Mononuclear cell (primary cell): ENCODE results near the gene SMPD4. TPM values are rescaled to one million over a fixed set of nuclear protein-coding genes. Genes with fewer than 3 reads are reported as not detected.
"Not testable (repeated sequence)": the region's sequence is repeated elsewhere in the genome, so short reads cannot be mapped to it uniquely, and the experiment has no call there.

Experiments used
- H3K27me3 ChIP-seq: 2 replicates; pipeline ENCODE4 v1.6.0; 2011; ENCODE audit warnings: low read length, control low read depth; ENCODE audit not compliant: insufficient read depth
- H3K4me1 ChIP-seq: 2 replicates; pipeline ENCODE4 v1.5.1; 2011; ENCODE audit warnings: mild to moderate bottlenecking, low read length, control low read depth; ENCODE audit not compliant: insufficient read depth
- H3K4me3 ChIP-seq: 2 replicates; pipeline ENCODE4 v1.5.1; 2011; ENCODE audit warnings: mild to moderate bottlenecking, low read length, moderate library complexity
- H3K9me3 ChIP-seq: 2 replicates; pipeline ENCODE4 v1.5.1; 2011; ENCODE audit warnings: low read depth, mild to moderate bottlenecking, control low read depth, low read length
- total RNA-seq: library from RNA; depleted of rRNA; stranded (reverse); fragments of >200 nt; gene quantifications from one replicate; pipeline ENCODE4 v1.2.3, GENCODE V29; 2012

The SMPD4 gene
- total RNA-seq, 1 donor: 34.6 TPM

- Histone ChIP-seq H3K4me3 (no peak overlapping the region), H3K4me1 (peaks cover 9% of the 10 kb centered on the region), H3K27me3 (no peaks in the 10 kb centered on the region), H3K9me3 (no peaks in the 10 kb centered on the region)
Observed at GRCh38 chr2:130154773-130155765, 26.3 kb downstream of the SMPD4 start.

- H3K9me3 ChIP-seq, H3K4me3 ChIP-seq, H3K27me3 ChIP-seq, H3K4me1 ChIP-seq: not testable (repeated sequence)
Observed at GRCh38 chr2:130154423-130154770, 27.0 kb downstream of the SMPD4 start.

GRCh38 chr2:130153721-130154422, 27.5 kb downstream of the SMPD4 start:
- H3K4me1 ChIP-seq, H3K4me3 ChIP-seq, H3K9me3 ChIP-seq, H3K27me3 ChIP-seq: not testable (repeated sequence)

- H3K27me3 ChIP-seq: no peaks in the 10 kb centered on the region
- no peaks in the 10 kb centered on the region for H3K4me1 ChIP-seq
- no peaks in the 10 kb centered on the region for H3K9me3 ChIP-seq
- H3K4me3 ChIP-seq: no peak overlapping the region
Observed at GRCh38 chr2:130152816-130153595, 28.4 kb downstream of the SMPD4 start.

- not testable (repeated sequence) for H3K4me3 ChIP-seq, H3K9me3 ChIP-seq, H3K4me1 ChIP-seq, H3K27me3 ChIP-seq
Observed at GRCh38 chr2:130152136-130152815, 29.1 kb downstream of the SMPD4 start.

- H3K9me3 ChIP-seq, H3K27me3 ChIP-seq, H3K4me3 ChIP-seq, H3K4me1 ChIP-seq: not testable (repeated sequence)
Observed at GRCh38 chr2:130151145-130151512, 30.3 kb downstream of the SMPD4 start.

GRCh38 chr2:130150181-130151144, 30.9 kb downstream of the SMPD4 start:
- Histone ChIP-seq H3K27me3 (peaks cover 3% of the 10 kb centered on the region), H3K9me3 (no peaks in the 10 kb centered on the region), H3K4me3 (no peak overlapping the region), H3K4me1 (no peaks in the 10 kb centered on the region)

- H3K9me3 ChIP-seq, H3K27me3 ChIP-seq, H3K4me1 ChIP-seq, H3K4me3 ChIP-seq: not testable (repeated sequence)
Observed at GRCh38 chr2:130148515-130148914, 32.9 kb downstream of the SMPD4 start.

- not testable (repeated sequence) for H3K4me1 ChIP-seq, H3K4me3 ChIP-seq, H3K9me3 ChIP-seq, H3K27me3 ChIP-seq
Observed at GRCh38 chr2:130145006-130145414, 36.4 kb downstream of the SMPD4 start, which contains the start of gene CCDC74B. Gene CCDC74B, minus strand, starts transcription at chr2:130145112. Its CDS starts 116 bp downstream, at chr2:130144996.

GRCh38 chr2:130143266-130144039, 37.9 kb downstream of the SMPD4 start:
- not testable (repeated sequence) for H3K4me1 ChIP-seq, H3K4me3 ChIP-seq, H3K9me3 ChIP-seq, H3K27me3 ChIP-seq

GRCh38 chr2:130142396-130143265, 38.8 kb downstream of the SMPD4 start:
- not testable (repeated sequence) for H3K4me1 ChIP-seq, H3K9me3 ChIP-seq, H3K4me3 ChIP-seq, H3K27me3 ChIP-seq

GRCh38 chr2:130141645-130142370, 39.6 kb downstream of the SMPD4 start:
- H3K9me3 ChIP-seq, H3K4me3 ChIP-seq, H3K4me1 ChIP-seq, H3K27me3 ChIP-seq: not testable (repeated sequence)
